CD4-positive, alpha-beta T cell treated with Interleukin-1 beta for 1 hour (primary cell): ENCODE results near the gene TMEM145.
A peak's percentile ranks its signal among the peaks of the same experiment; 100 is the strongest.

Experiments
- DNase-seq, 2 donors: peaks; one replicate each; pipeline ENCODE4 v3.0.0-alpha.2; 2020 to 2022

TMEM145 gene

GRCh38 chr19:42290136-42290522, 23.0 kb upstream of the TMEM145 start:
- DNase-seq = no peak

- peak; percentile 65 to 70 for DNase-seq
These were observed 22.3 kb upstream of the TMEM145 start for GRCh38 chr19:42290523-42291434.

GRCh38 chr19:42291435-42291810, 21.7 kb upstream of the TMEM145 start:
- DNase-seq = no peak

- DNase-seq = no peak
These were observed 20.8 kb upstream of the TMEM145 start for GRCh38 chr19:42292042-42292960.

GRCh38 chr19:42292963-42293362, 20.1 kb upstream of the TMEM145 start:
- DNase-seq = no peak

- DNase-seq = no peak
These were observed 19.6 kb upstream of the TMEM145 start for GRCh38 chr19:42293540-42293939.

- no peak for DNase-seq
These were observed 19.2 kb upstream of the TMEM145 start for GRCh38 chr19:42293948-42294347.

GRCh38 chr19:42294471-42295137, 18.5 kb upstream of the TMEM145 start:
- no peak for DNase-seq

- no peak for DNase-seq
These were observed 17.8 kb upstream of the TMEM145 start for GRCh38 chr19:42295342-42295741.

- DNase-seq = peak; percentile 86 to 90
These were observed 17.1 kb upstream of the TMEM145 start for GRCh38 chr19:42295831-42296525.

- DNase-seq = no peak
These were observed 16.1 kb upstream of the TMEM145 start for GRCh38 chr19:42297039-42297438.

- no peak for DNase-seq
These were observed 11.4 kb upstream of the TMEM145 start, which contains the start of gene PRR19 for GRCh38 chr19:42301646-42302203. Gene PRR19, plus strand, starts transcription at chr19:42302132. Its CDS starts 7,453 bp downstream, at chr19:42309585.

GRCh38 chr19:42303101-42303464, 10.0 kb upstream of the TMEM145 start:
- no peak for DNase-seq

- no peak for DNase-seq
These were observed 9.2 kb upstream of the TMEM145 start for GRCh38 chr19:42303876-42304275.

- DNase-seq = peak in 1 of 2 donors; percentile 37
These were observed 6.5 kb upstream of the TMEM145 start for GRCh38 chr19:42306646-42307045.

- DNase-seq = no peak
These were observed 3.4 kb upstream of the TMEM145 start for GRCh38 chr19:42309686-42310085.

GRCh38 chr19:42311657-42312056, 1.5 kb upstream of the TMEM145 start:
- no peak for DNase-seq

- no peak for DNase-seq
These were observed 739 bp upstream of the TMEM145 start for GRCh38 chr19:42312370-42312769.

- DNase-seq = no peak
These were observed 989 bp downstream of the TMEM145 start for GRCh38 chr19:42313840-42314755.

GRCh38 chr19:42315024-42315423, 1.9 kb downstream of the TMEM145 start:
- no peak for DNase-seq
